IgD-negative memory B cell (primary cell): ENCODE measurements around the gene EXOC3. TPM values are rescaled to one million over a fixed set of nuclear protein-coding genes. Genes with fewer than 3 reads are reported as not detected.

Experiments
- H3K27ac Mint-ChIP-seq, 3 donors: one replicate each; pipeline ENCODE4 v1.8.0; 2020 to 2022; ENCODE audit warnings: mild to moderate bottlenecking in 3 of 3, mixed read lengths in 3 of 3, moderate library complexity in 1 of 3
- H3K27me3 Mint-ChIP-seq: one replicate; pipeline ENCODE4 v1.8.0; 2021; ENCODE audit warnings: mixed read lengths
- H3K36me3 Mint-ChIP-seq: one replicate; pipeline ENCODE4 v1.8.0; 2020; ENCODE audit warnings: mild to moderate bottlenecking, mixed read lengths
- H3K4me1 Mint-ChIP-seq, 3 donors: one replicate each; pipeline ENCODE4 v1.8.0; 2020 to 2022; ENCODE audit warnings: mixed read lengths in 3 of 3, mild to moderate bottlenecking in 1 of 3
- H3K4me3 Mint-ChIP-seq, 4 donors: one replicate each; pipeline ENCODE4 v1.8.0; 2020 to 2022; ENCODE audit warnings: mild to moderate bottlenecking in 4 of 4, mixed read lengths in 4 of 4, moderate library complexity in 3 of 4
- H3K9me3 Mint-ChIP-seq, 3 donors: one replicate each; pipeline ENCODE4 v1.8.0; 2020 to 2021; ENCODE audit warnings: mixed read lengths in 3 of 3, mild to moderate bottlenecking in 1 of 3
- polyA plus RNA-seq: library from polyadenylated mRNA; unstranded; fragments of 300-500 nt; fragmentation: Illumina TruSeq; gene quantifications from one replicate; pipeline ENCODE4 v1.2.3, GENCODE V29; 2021

The EXOC3 gene
- polyA plus RNA-seq, 1 donor from 2014 or later: 25.8 TPM

DNA sequence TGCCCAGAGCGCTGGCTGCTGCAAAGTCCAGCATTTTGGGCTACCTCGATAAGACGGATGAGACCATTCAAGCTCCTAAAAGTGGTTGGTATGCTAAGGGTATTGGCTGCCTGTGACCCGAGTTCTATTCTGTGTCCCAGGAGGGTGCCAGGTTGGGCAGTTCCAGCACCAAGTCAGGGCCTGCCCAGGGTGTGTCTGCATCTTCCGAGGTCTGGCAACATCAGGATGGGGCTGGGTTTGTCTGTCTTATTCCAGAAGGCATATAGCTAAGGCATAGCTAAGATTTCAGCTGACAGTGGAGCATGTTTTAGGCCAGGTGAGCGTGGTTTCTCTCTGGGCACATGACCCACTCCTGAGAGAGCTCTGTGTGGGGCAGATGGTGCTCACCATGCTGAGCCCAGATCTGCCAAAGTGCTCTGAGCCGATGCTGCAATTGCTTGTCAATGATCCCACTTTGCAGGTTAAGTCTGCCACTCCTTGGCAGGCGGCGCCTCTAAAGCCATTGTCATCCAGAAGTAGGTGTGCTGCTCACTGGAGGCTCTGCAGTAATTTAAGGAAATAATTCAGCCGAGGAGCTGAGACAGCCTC lies 73.5 kb downstream of the EXOC3 start:
- H3K27ac Mint-ChIP-seq: no peak overlapping the region
- peaks cover 0 to 1% (median 0%) of the 10 kb centered on the region in 3 donors for H3K4me1 Mint-ChIP-seq
- no peak overlapping the region for H3K4me3 Mint-ChIP-seq
- H3K9me3 Mint-ChIP-seq: peaks cover 0 to 2% (median 0%) of the 10 kb centered on the region in 3 donors
- H3K27me3 Mint-ChIP-seq: peaks cover 30% of the 10 kb centered on the region
- no peaks in the 10 kb centered on the region for H3K36me3 Mint-ChIP-seq

Other genes with a start within 250 kb of the EXOC3 start
- gene CCDC127, start 225.0 kb upstream of the EXOC3 start, polyA plus RNA-seq: 5.1 TPM
- 177 TPM for gene SDHA, start 224.9 kb upstream of the EXOC3 start, polyA plus RNA-seq
- 179 TPM for gene PDCD6, start 171.5 kb upstream of the EXOC3 start, polyA plus RNA-seq
- 0.05 TPM for gene AHRR, start 121.5 kb upstream of the EXOC3 start, polyA plus RNA-seq
- 1.2 TPM for gene SLC9A3, start 81.3 kb downstream of the EXOC3 start, polyA plus RNA-seq
- 5.4 TPM for gene CEP72, start 169.2 kb downstream of the EXOC3 start, polyA plus RNA-seq